Glutamatergic neuron (in vitro differentiated cells): ENCODE measurements around the gene DYRK2. TPM values are rescaled to one million over a fixed set of nuclear protein-coding genes. Genes with fewer than 3 reads are reported as not detected.

Experiments
- DNase-seq: peaks from one replicate; pipeline ENCODE4 v3.0.0; 2022
- H3K27ac Mint-ChIP-seq: one replicate; pipeline ENCODE4 v1.8.0; 2020; ENCODE audit warnings: mild to moderate bottlenecking, mixed read lengths, inconsistent platforms; ENCODE audit not compliant: unreplicated experiment
- H3K27me3 Mint-ChIP-seq: one replicate; pipeline ENCODE4 v1.8.0; 2020; ENCODE audit warnings: mild to moderate bottlenecking, moderate library complexity, mixed read lengths, inconsistent platforms; ENCODE audit not compliant: unreplicated experiment
- H3K36me3 Mint-ChIP-seq: one replicate; pipeline ENCODE4 v1.8.0; 2020; ENCODE audit warnings: mild to moderate bottlenecking, mixed read lengths, inconsistent platforms; ENCODE audit not compliant: unreplicated experiment
- H3K4me1 Mint-ChIP-seq: one replicate; pipeline ENCODE4 v1.8.0; 2020; ENCODE audit warnings: mild to moderate bottlenecking, low read depth, mixed read lengths, inconsistent platforms; ENCODE audit not compliant: unreplicated experiment
- H3K4me3 Mint-ChIP-seq: one replicate; pipeline ENCODE4 v1.8.0; 2020; ENCODE audit warnings: mild to moderate bottlenecking, mixed read lengths, inconsistent platforms; ENCODE audit not compliant: unreplicated experiment
- H3K9me3 Mint-ChIP-seq: one replicate; pipeline ENCODE4 v1.8.0; 2020; ENCODE audit warnings: mild to moderate bottlenecking, moderate library complexity, mixed read lengths, inconsistent platforms; ENCODE audit not compliant: unreplicated experiment
- CTCF ChIP-seq: fragments of 200-600 bp; sonication (generic); IDR thresholded peaks from one replicate; pipeline ENCODE4 v1.5.0; 2021; ENCODE audit not compliant: partially characterized antibody, unreplicated experiment
- total RNA-seq: library from RNA; stranded (reverse); fragmentation: NEBNext Ultra II Directional; extraction: Animal tissue kit (Norgen Biotek cat#: 25700); gene quantifications from one replicate; pipeline ENCODE4 v1.2.1, GENCODE V29; 2021; ENCODE audit not compliant: unreplicated experiment

The DYRK2 gene
- total RNA-seq, 1 donor from 2014 or later = 70.9 TPM

GRCh38 chr12:67697443-67697842, 48.9 kb downstream of the DYRK2 start:
- no peaks in the 10 kb centered on the region for H3K9me3 Mint-ChIP-seq
- H3K4me1 Mint-ChIP-seq = no peaks in the 10 kb centered on the region
- no peaks in the 10 kb centered on the region for H3K27me3 Mint-ChIP-seq
- no peaks in the 10 kb centered on the region for H3K36me3 Mint-ChIP-seq
- DNase-seq = no peak
- H3K27ac Mint-ChIP-seq = no peak overlapping the region
- no peak overlapping the region for H3K4me3 Mint-ChIP-seq
- no peak for TF ChIP-seq CTCF

GRCh38 chr12:67697967-67698366, 49.4 kb downstream of the DYRK2 start:
- DNase-seq = no peak
- H3K4me3 Mint-ChIP-seq = no peak overlapping the region
- no peaks in the 10 kb centered on the region for H3K9me3 Mint-ChIP-seq
- H3K36me3 Mint-ChIP-seq = no peaks in the 10 kb centered on the region
- TF ChIP-seq CTCF = no peak
- no peak overlapping the region for H3K27ac Mint-ChIP-seq
- H3K27me3 Mint-ChIP-seq = no peaks in the 10 kb centered on the region
- no peaks in the 10 kb centered on the region for H3K4me1 Mint-ChIP-seq

GRCh38 chr12:67698672-67699581, 50.4 kb downstream of the DYRK2 start:
- DNase-seq = no peak
- TF ChIP-seq CTCF = no peak
- Mint-ChIP-seq H3K4me1 (no peaks in the 10 kb centered on the region), H3K9me3 (no peaks in the 10 kb centered on the region), H3K4me3 (no peak overlapping the region), H3K36me3 (no peaks in the 10 kb centered on the region), H3K27ac (no peak overlapping the region), H3K27me3 (no peaks in the 10 kb centered on the region)

GRCh38 chr12:67701121-67701520, 52.6 kb downstream of the DYRK2 start:
- Mint-ChIP-seq H3K4me3 (no peak overlapping the region), H3K36me3 (no peaks in the 10 kb centered on the region), H3K27ac (no peak overlapping the region), H3K9me3 (no peaks in the 10 kb centered on the region), H3K4me1 (peaks cover 9% of the 10 kb centered on the region), H3K27me3 (peaks cover 2% of the 10 kb centered on the region)
- no peak for TF ChIP-seq CTCF
- no peak for DNase-seq

- Mint-ChIP-seq H3K27ac (no peak overlapping the region), H3K27me3 (peaks cover 2% of the 10 kb centered on the region), H3K9me3 (peaks cover 2% of the 10 kb centered on the region), H3K4me1 (peaks cover 12% of the 10 kb centered on the region), H3K4me3 (no peak overlapping the region), H3K36me3 (no peaks in the 10 kb centered on the region)
- DNase-seq = no peak
- TF ChIP-seq CTCF = no peak
Observed at GRCh38 chr12:67702136-67702535, 53.6 kb downstream of the DYRK2 start.
